ENCODE measurements around the gene PPP1R12B. TPM values are rescaled to one million over a fixed set of nuclear protein-coding genes. Genes with fewer than 3 reads are reported as not detected.

The PPP1R12B gene
- total RNA-seq, 1 donor from 2014 or later = 44.9 TPM

DNA sequence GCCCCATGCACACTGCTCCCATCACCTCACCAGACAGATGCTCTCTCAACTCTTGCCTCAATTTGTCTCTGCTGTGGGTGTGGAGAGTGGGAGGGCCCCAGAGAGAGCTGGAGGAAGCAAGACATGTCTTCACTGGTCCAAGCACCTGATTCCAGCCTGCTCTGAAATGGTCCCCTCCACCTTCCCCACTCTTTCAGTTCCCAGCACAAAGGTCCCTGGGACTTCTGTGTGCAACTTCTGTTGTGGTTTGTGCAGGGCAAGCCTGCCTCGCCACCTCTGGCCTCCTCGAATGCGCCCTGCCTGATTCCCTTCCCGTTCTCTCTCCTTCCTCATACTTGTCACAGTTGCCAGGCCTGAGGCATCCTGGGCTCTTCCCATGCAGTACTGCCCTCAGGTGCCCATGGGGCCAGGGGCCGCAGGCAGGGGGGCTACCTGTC lies 242.5 kb downstream of the PPP1R12B start:
- Mint-ChIP-seq H3K9me3 (ENCODE audit: low read depth) (no peaks in the 10 kb centered on the region), H3K27ac (no peak overlapping the region), H3K4me1 (ENCODE audit: low read depth) (peaks cover 21% of the 10 kb centered on the region), H3K27me3 (no peaks in the 10 kb centered on the region), H3K36me3 (ENCODE audit: insufficient read depth) (peaks cover 2% of the 10 kb centered on the region), H3K4me3 (ENCODE audit: low read depth) (no peak overlapping the region)
- no peak for DNase-seq (ENCODE audit: low spot score, unreplicated experiment)
- TF ChIP-seq, protein P1, sequence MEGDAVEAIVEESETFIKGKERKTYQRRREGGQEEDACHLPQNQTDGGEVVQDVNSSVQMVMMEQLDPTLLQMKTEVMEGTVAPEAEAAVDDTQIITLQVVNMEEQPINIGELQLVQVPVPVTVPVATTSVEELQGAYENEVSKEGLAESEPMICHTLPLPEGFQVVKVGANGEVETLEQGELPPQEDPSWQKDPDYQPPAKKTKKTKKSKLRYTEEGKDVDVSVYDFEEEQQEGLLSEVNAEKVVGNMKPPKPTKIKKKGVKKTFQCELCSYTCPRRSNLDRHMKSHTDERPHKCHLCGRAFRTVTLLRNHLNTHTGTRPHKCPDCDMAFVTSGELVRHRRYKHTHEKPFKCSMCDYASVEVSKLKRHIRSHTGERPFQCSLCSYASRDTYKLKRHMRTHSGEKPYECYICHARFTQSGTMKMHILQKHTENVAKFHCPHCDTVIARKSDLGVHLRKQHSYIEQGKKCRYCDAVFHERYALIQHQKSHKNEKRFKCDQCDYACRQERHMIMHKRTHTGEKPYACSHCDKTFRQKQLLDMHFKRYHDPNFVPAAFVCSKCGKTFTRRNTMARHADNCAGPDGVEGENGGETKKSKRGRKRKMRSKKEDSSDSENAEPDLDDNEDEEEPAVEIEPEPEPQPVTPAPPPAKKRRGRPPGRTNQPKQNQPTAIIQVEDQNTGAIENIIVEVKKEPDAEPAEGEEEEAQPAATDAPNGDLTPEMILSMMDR (IDR thresholded peaks at IDR 0.05; ENCODE audit: unreplicated experiment) = no peak

- TF ChIP-seq, protein P1 (IDR thresholded peaks at IDR 0.05; ENCODE audit: unreplicated experiment) = no peak
- H3K27me3 Mint-ChIP-seq = no peaks in the 10 kb centered on the region
- H3K4me1 Mint-ChIP-seq (ENCODE audit: low read depth) = peaks cover 16% of the 10 kb centered on the region
- H3K9me3 Mint-ChIP-seq (ENCODE audit: low read depth) = no peaks in the 10 kb centered on the region
- H3K27ac Mint-ChIP-seq = no peak overlapping the region
- no peak for DNase-seq (ENCODE audit: low spot score, unreplicated experiment)
- no peak overlapping the region for H3K4me3 Mint-ChIP-seq (ENCODE audit: low read depth)
- peaks cover 5% of the 10 kb centered on the region for H3K36me3 Mint-ChIP-seq (ENCODE audit: insufficient read depth)
These were observed 243.0 kb downstream of the PPP1R12B start for GRCh38 chr1:202591515-202591914.

DNA sequence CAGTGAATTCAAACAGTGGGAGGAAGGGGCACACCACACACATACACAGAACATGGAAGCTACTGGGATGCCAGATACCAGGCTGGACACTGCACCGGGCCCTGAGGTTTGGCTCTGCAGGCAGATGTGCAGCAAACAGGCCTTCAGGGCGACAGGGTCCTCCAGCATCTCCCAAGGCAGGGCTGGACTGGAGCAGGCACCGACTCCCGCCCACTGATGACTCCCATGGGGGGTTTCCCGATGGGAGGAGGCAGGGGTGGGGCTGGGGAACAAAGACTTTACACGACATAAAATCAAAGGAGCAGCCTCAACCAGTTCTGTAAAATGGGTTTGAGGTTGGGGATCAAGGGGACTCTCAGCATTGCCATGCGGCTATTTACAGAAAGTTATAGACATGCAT lies 243.6 kb downstream of the PPP1R12B start:
- Mint-ChIP-seq H3K9me3 (ENCODE audit: low read depth) (no peaks in the 10 kb centered on the region), H3K36me3 (ENCODE audit: insufficient read depth) (peaks cover 5% of the 10 kb centered on the region), H3K27ac (no peak overlapping the region), H3K27me3 (no peaks in the 10 kb centered on the region), H3K4me1 (ENCODE audit: low read depth) (peaks cover 9% of the 10 kb centered on the region), H3K4me3 (ENCODE audit: low read depth) (no peak overlapping the region)
- TF ChIP-seq, protein P1 (IDR thresholded peaks at IDR 0.05; ENCODE audit: unreplicated experiment) = no peak
- no peak for DNase-seq (ENCODE audit: low spot score, unreplicated experiment)

DNA sequence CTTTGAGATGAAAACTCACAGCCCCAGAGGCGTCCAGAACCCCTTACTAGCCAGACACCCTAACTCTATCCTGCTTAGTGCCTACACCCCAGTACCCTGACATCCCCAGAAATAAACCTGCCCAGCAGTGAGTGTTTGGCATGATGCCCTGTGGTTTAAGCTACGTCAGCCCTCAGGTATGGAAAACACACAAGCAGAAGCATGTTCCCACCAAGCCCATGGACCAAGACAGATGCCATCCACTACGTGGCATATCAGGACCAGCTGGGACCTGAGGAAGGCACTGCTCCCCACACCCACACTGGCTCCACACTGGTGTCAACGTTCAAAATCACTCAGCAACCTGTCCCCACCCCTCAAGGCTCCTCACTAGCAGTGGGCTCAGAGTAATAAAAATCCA lies 245.3 kb downstream of the PPP1R12B start:
- H3K4me1 Mint-ChIP-seq (ENCODE audit: low read depth) = peaks cover 2% of the 10 kb centered on the region
- H3K36me3 Mint-ChIP-seq (ENCODE audit: insufficient read depth) = peaks cover 14% of the 10 kb centered on the region
- no peak for DNase-seq (ENCODE audit: low spot score, unreplicated experiment)
- TF ChIP-seq, protein P1 (IDR thresholded peaks at IDR 0.05; ENCODE audit: unreplicated experiment) = no peak
- no peaks in the 10 kb centered on the region for H3K9me3 Mint-ChIP-seq (ENCODE audit: low read depth)
- H3K4me3 Mint-ChIP-seq (ENCODE audit: low read depth) = no peak overlapping the region
- H3K27me3 Mint-ChIP-seq = no peaks in the 10 kb centered on the region
- H3K27ac Mint-ChIP-seq = no peak overlapping the region

- H3K36me3 Mint-ChIP-seq (ENCODE audit: insufficient read depth) = peaks cover 14% of the 10 kb centered on the region
- no peak overlapping the region for H3K4me3 Mint-ChIP-seq (ENCODE audit: low read depth)
- TF ChIP-seq, protein P1 (IDR thresholded peaks at IDR 0.05; ENCODE audit: unreplicated experiment) = no peak
- no peak for DNase-seq (ENCODE audit: low spot score, unreplicated experiment)
- no peak overlapping the region for H3K27ac Mint-ChIP-seq
- no peaks in the 10 kb centered on the region for H3K4me1 Mint-ChIP-seq (ENCODE audit: low read depth)
- H3K27me3 Mint-ChIP-seq = no peaks in the 10 kb centered on the region
- H3K9me3 Mint-ChIP-seq (ENCODE audit: low read depth) = no peaks in the 10 kb centered on the region
These were observed 248.1 kb downstream of the PPP1R12B start for GRCh38 chr1:202596638-202597037.

Measured in progenitor cell of endocrine pancreas (in vitro differentiated cells).